GM20000 (cell line): ENCODE data around the gene VWA5B1.

Source experiments
- DNase-seq: peaks from one replicate; pipeline ENCODE4 v3.0.0; 2012; ENCODE audit warnings: low spot score
- TF ChIP-seq, protein P1 (sequence below): IDR thresholded peaks from 2 replicates; pipeline ENCODE4 v1.5.1; 2012; ENCODE audit warnings: mild to moderate bottlenecking, control low read depth; ENCODE audit errors: extremely low read depth, missing control alignments

Gene VWA5B1

DNA sequence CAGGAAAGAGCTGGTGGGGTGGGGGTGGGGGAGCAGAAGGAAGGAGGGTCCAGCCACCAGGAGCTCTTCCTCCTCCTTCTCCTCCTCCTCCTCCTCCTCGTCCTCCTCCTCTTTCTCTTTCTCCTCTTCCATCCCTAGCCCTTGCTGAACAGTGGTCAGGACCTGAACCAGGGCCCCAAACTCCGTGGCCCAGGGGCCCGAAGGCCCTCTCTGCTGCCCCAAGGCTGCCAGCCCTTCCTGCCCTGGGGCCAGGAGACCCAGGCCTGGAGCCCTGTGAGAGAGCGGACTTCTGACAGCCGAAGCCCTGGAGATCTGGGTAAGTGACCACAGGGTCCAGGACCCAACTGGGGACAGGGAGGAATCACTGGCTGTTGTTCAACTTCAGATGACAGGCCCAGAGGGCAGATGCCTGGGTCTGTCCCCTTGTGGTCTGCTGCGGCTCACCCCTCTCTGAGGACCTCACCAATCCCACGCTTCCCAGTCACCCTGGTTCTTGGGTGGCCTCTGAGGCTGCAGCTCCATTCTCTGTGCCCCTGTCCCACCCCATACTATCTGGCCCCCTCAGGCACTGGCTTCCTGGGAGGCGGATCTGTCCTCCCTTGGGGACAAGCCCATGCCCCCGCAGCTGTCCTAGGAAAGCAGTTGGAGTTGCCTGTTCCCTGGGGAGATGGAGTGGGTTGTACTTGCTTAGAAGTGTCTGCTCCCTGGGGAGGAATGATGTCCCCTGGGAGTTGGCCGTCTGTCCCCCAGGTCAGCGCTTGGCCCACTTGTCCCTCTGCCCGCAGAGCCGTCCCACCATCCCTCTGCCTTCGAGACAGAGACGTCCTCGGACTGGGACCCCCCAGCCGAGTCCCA is 51.8 kb downstream of the VWA5B1 start:
- no peak for DNase-seq
- TF ChIP-seq, protein P1, sequence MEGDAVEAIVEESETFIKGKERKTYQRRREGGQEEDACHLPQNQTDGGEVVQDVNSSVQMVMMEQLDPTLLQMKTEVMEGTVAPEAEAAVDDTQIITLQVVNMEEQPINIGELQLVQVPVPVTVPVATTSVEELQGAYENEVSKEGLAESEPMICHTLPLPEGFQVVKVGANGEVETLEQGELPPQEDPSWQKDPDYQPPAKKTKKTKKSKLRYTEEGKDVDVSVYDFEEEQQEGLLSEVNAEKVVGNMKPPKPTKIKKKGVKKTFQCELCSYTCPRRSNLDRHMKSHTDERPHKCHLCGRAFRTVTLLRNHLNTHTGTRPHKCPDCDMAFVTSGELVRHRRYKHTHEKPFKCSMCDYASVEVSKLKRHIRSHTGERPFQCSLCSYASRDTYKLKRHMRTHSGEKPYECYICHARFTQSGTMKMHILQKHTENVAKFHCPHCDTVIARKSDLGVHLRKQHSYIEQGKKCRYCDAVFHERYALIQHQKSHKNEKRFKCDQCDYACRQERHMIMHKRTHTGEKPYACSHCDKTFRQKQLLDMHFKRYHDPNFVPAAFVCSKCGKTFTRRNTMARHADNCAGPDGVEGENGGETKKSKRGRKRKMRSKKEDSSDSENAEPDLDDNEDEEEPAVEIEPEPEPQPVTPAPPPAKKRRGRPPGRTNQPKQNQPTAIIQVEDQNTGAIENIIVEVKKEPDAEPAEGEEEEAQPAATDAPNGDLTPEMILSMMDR: no peak

DNA sequence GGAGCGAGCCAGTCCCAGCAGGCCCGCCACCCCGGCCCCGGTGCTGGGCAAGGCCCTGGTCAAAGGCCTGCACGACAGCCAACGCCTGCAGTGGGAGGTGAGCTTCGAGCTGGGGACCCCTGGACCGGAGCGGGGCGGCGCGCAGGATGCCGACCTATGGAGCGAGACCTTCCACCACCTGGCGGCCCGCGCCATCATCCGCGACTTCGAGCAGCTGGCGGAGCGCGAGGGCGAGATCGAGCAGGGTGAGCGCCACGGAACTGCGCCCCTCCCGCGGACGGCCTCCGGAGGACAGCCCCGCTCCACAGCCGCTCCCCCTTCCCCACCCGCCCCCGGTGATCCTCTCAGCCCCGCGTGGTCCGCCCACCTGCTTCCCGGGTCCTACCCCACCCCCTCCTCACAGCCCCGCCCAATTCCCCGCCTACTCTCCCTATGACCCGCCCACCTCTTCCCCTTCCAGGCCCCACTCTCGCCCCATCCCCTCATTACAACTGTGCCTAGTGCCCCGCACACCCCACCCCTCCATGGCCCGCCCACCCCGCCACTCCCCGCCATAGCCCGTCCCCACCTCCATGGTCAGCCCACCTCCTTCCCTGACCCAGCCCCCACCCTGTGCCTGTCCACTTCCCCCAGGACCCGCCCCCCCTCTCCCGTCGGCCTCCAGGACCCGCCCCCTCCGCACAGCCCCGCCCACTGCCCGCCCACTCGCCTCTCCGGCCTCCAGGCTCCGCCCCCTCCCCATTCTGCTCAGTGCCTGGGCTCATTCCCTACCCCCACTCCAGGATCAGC is 52.7 kb downstream of the VWA5B1 start:
- TF ChIP-seq, protein P1: no peak
- peak; percentile 70 for DNase-seq

DNA sequence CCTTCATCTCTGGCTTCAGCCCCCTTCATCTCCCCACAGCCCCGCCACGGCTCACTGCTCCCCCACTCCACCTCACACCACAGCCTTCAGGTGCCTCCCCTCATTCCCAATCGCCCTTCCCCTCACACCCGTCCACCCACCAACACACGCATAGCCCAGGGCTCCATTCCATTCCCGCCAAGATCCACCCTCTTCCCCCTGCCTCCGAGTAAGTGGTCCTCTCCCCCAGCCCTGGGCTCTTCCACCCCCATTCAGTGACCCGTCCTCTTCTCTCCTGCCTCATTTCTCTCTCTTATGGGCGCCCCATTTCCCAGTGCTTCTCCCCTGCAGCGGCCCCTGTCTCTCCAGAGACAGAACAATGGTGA is 53.2 kb downstream of the VWA5B1 start:
- TF ChIP-seq, protein P1: no peak
- no peak for DNase-seq

DNA sequence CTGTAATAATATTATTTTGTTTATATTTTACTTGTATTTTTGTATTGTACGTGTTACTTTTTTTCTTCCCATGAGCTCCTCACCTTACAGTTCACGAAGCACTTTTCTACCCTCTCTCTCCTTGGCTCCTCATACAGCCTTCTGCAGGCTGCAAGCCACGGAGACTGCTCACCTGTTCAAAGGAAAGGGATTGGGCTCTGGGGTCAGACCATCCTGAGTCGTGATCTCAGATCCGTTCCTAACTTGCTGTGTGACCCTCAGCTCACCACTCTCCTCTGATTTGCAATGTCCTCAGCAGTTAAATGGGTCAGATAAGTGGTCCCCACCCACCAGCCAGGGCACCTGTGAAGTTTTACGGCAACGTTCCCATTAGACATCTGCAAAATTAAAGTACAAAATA is 54.1 kb downstream of the VWA5B1 start:
- DNase-seq: no peak
- TF ChIP-seq, protein P1: no peak

DNA sequence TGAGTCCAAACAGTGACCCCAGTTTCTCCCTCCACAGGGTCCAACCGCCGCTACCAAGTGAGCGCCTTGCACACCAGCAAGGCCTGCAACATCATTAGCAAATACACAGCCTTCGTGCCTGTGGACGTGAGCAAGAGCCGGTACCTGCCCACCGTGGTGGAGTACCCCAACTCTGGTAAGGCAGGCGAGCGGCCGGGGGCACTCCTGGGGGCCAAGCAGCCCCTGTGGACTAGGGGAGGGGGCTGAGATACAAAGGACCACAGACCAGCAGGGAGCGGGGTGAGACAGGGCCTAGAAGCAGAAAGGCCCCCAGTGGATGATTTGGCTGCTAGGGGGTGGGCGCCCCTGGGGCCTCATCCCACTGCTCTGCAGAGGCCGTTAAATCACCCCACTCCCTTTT is 54.7 kb downstream of the VWA5B1 start:
- TF ChIP-seq, protein P1: no peak
- no peak for DNase-seq

DNA sequence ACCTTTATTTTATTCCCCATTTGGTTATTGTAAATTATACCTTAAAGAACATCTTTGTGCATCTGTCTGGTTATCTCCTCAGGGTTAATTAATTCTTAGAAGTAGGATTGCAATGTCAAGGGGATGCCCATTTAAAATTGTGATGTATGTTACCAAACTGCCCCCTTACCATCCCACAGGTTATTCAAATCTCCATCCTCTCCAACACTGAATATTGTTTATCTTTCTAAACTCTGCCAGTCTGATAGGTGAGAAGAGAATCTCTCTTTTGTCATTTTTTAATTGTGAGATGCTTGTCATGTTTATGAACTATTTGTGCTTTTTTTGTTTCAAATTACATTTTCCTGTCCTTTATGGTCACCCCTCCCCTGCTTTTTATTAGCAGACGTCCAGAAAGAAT is 55.8 kb downstream of the VWA5B1 start:
- TF ChIP-seq, protein P1: no peak
- no peak for DNase-seq

DNA sequence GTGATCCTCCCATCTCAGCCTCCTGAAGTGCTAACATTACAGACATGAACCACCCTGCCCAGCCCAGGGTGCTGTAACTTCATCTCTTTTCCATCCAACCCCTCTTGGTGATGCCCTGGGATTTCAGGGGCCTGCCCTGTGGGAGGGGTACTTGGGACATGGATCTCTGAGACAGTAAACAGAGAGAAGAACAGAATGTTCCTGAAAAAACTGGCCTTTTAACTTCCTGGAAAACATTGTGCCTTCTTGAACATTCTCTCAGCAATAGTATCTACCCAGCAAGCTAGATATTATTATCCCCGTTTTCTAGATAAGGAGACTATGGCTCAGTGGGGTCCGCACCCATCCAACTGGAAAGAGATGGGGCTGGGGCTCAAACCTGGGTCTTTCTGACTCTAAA is 57.0 kb downstream of the VWA5B1 start:
- TF ChIP-seq, protein P1: no peak
- DNase-seq: no peak
